ENCODE data around the gene PCSK4. TPM values are rescaled to one million over a fixed set of nuclear protein-coding genes. Genes with fewer than 3 reads are reported as not detected.
"Not testable (repeated sequence)": the region's sequence is repeated elsewhere in the genome, so short reads cannot be mapped to it uniquely, and the experiment has no call there.

Gene PCSK4
- polyA plus RNA-seq, 1 donor (not counting 4 experiments of a cell fraction or from before 2014, with no cell fraction given): 0.25 TPM

DNA sequence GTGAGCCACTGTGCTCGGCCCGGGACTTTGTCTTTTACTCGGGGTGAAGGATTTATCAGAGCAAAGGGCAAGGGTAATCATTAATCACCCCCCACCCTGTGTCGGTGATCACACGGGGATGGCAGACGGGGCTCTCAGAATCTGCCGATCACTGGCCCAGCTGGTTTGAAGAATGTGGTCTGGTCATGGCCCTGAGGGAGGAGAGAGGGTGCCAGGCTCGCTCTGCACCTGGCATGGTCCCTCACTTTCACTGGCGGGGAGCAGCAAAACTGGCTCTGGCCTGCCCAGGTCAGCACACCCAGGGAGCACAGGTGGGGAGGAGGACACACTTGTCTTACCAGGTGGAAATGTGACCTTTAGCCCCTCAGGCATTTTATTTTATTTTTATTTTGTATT, 11.0 kb upstream of the PCSK4 start:
- dilution Hi-C loops (cut with MboI; ENCODE audit: extremely low pct_ligation_motif_present, low sequenced_read_pairs): no loop called here
- H3K79me2 ChIP-seq (ENCODE audit: control insufficient read depth, insufficient read depth, low read length): no peaks in the 10 kb centered on the region
- no peak overlapping the region for H3K9ac ChIP-seq (ENCODE audit: control insufficient read depth, extremely low read depth, insufficient read depth, low read length)
- peaks cover 19% of the 10 kb centered on the region for H3K27me3 ChIP-seq (ENCODE audit: control insufficient read depth, extremely low read depth, insufficient read depth, low read length)
- peaks cover 0 to 2% of the 10 kb centered on the region in 2 experiments for H3K36me3 ChIP-seq (ENCODE audit: control insufficient read depth in 2 of 2, extremely low read depth in 1 of 2, insufficient read depth in 2 of 2, low read length in 2 of 2)
- no peaks in the 10 kb centered on the region for H3K9me3 ChIP-seq (ENCODE audit: control insufficient read depth, low read depth, low read length)
- DNase-seq (ENCODE audit: low read depth, low spot score): no peak
- peaks cover 8% of the 10 kb centered on the region for H3K4me1 ChIP-seq (ENCODE audit: control insufficient read depth, extremely low read depth, insufficient read depth, low read length)
- FAIRE-seq: no peak
- TF ChIP-seq, protein P1, sequence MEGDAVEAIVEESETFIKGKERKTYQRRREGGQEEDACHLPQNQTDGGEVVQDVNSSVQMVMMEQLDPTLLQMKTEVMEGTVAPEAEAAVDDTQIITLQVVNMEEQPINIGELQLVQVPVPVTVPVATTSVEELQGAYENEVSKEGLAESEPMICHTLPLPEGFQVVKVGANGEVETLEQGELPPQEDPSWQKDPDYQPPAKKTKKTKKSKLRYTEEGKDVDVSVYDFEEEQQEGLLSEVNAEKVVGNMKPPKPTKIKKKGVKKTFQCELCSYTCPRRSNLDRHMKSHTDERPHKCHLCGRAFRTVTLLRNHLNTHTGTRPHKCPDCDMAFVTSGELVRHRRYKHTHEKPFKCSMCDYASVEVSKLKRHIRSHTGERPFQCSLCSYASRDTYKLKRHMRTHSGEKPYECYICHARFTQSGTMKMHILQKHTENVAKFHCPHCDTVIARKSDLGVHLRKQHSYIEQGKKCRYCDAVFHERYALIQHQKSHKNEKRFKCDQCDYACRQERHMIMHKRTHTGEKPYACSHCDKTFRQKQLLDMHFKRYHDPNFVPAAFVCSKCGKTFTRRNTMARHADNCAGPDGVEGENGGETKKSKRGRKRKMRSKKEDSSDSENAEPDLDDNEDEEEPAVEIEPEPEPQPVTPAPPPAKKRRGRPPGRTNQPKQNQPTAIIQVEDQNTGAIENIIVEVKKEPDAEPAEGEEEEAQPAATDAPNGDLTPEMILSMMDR (optimal IDR thresholded peaks at IDR 0.05 in 1 of 3, IDR thresholded peaks at IDR 0.05 in 1 of 3, conservative IDR thresholded peaks at IDR 0.05 in 1 of 3; ENCODE audit: extremely low read depth in 1 of 3, insufficient read depth in 2 of 3, low read length in 3 of 3): no peak
- no peak for TF ChIP-seq EZH2 (IDR thresholded peaks at IDR 0.05; ENCODE audit: low read length)
- no peak overlapping the region for H3K27ac ChIP-seq (ENCODE audit: control insufficient read depth, insufficient read depth, low read length)
- H3K4me3 ChIP-seq (ENCODE audit: control insufficient read depth in 2 of 3, extremely low read depth in 1 of 3, insufficient read depth in 2 of 3, low read depth in 1 of 3, low read length in 3 of 3): no peak overlapping the region
- no peaks in the 10 kb centered on the region for H3K9me1 ChIP-seq (ENCODE audit: control insufficient read depth, extremely low read depth, insufficient read depth, low read length)
- H3K4me2 ChIP-seq (ENCODE audit: control insufficient read depth, extremely low read depth, insufficient read depth, low read depth, low read length): no peak overlapping the region
- H2AFZ ChIP-seq (ENCODE audit: control insufficient read depth, low read length): no peak overlapping the region
- H4K20me1 ChIP-seq (ENCODE audit: control insufficient read depth, extremely low read depth, insufficient read depth, low read length): no peaks in the 10 kb centered on the region

DNA sequence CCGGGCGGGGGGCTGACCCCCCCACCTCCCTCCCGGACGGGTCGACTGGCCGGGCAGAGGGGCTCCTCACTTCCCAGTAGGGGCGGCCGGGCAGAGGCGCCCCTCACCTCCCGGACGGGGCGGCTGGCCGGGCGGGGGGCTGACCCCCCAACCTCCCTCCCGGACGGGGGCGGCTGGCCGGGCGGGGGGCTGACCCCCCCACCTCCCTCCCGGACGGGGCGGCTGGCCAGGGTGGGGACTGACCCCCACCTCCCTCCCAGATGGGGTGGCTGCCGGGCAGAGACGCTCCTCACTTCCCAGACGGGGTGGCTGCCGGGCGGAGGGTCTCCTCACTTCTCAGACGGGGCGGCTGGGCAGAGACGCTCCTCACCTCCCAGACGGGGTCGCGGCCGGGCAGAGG, 9.1 kb upstream of the PCSK4 start:
- H3K9me3 ChIP-seq (ENCODE audit: control insufficient read depth, low read depth, low read length); FAIRE-seq; dilution Hi-C loops (cut with MboI; ENCODE audit: extremely low pct_ligation_motif_present, low sequenced_read_pairs); DNase-seq (ENCODE audit: low read depth, low spot score); H3K9ac ChIP-seq (ENCODE audit: control insufficient read depth, extremely low read depth, insufficient read depth, low read length); H3K79me2 ChIP-seq (ENCODE audit: control insufficient read depth, insufficient read depth, low read length); H3K9me1 ChIP-seq (ENCODE audit: control insufficient read depth, extremely low read depth, insufficient read depth, low read length); H3K36me3 ChIP-seq (ENCODE audit: control insufficient read depth in 2 of 2, extremely low read depth in 1 of 2, insufficient read depth in 2 of 2, low read length in 2 of 2); H3K4me2 ChIP-seq (ENCODE audit: control insufficient read depth, extremely low read depth, insufficient read depth, low read depth, low read length); H3K4me1 ChIP-seq (ENCODE audit: control insufficient read depth, extremely low read depth, insufficient read depth, low read length); H3K4me3 ChIP-seq (ENCODE audit: control insufficient read depth in 2 of 3, extremely low read depth in 1 of 3, insufficient read depth in 2 of 3, low read depth in 1 of 3, low read length in 3 of 3); H3K27ac ChIP-seq (ENCODE audit: control insufficient read depth, insufficient read depth, low read length); H2AFZ ChIP-seq (ENCODE audit: control insufficient read depth, low read length); H4K20me1 ChIP-seq (ENCODE audit: control insufficient read depth, extremely low read depth, insufficient read depth, low read length): not testable (repeated sequence)
- H3K27me3 ChIP-seq (ENCODE audit: control insufficient read depth, extremely low read depth, insufficient read depth, low read length): peaks cover 17% of the 10 kb centered on the region

DNA sequence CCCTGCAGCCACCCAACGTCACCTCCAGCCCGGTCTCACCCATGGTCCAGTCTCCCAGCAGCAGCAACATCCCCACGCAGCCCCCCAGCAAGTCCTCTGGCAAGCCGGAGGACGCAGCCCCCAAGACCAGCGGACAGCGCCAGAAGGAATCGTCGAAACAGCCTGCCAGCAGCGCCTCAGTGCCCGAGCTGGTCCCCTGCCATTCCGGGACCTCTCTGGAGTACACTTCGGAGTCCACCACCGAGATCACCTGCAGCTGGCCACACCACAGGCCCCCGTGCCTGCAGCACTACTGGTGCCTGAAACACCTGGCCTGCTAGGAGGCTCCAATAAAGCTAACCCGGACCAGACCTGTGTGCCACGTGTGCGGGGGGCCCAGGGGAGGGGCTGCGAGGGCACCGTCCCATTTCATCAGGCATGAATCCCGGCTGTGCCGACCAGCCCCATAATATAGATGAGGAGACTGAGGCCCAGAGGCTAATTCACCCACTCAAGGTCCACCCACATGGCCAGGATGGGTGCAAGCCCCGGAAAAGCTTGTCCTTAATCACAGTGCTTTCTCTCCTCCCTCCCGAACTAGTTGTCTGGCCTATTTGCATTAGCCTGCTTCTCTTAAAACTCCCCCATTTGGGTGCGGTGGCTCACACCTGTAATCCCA, 7.6 kb upstream of the PCSK4 start:
- Histone ChIP-seq H2AFZ (ENCODE audit: control insufficient read depth, low read length) (no peak overlapping the region), H3K27ac (ENCODE audit: control insufficient read depth, insufficient read depth, low read length) (no peak overlapping the region), H3K36me3 (ENCODE audit: control insufficient read depth in 2 of 2, extremely low read depth in 1 of 2, insufficient read depth in 2 of 2, low read length in 2 of 2) (no peaks in the 10 kb centered on the region), H3K9me1 (ENCODE audit: control insufficient read depth, extremely low read depth, insufficient read depth, low read length) (no peaks in the 10 kb centered on the region), H3K9ac (ENCODE audit: control insufficient read depth, extremely low read depth, insufficient read depth, low read length) (no peak overlapping the region), H3K79me2 (ENCODE audit: control insufficient read depth, insufficient read depth, low read length) (no peaks in the 10 kb centered on the region), H3K4me3 (ENCODE audit: control insufficient read depth in 2 of 3, extremely low read depth in 1 of 3, insufficient read depth in 2 of 3, low read depth in 1 of 3, low read length in 3 of 3) (no peak overlapping the region), H3K4me2 (ENCODE audit: control insufficient read depth, extremely low read depth, insufficient read depth, low read depth, low read length) (no peak overlapping the region), H3K4me1 (ENCODE audit: control insufficient read depth, extremely low read depth, insufficient read depth, low read length) (peaks cover 5% of the 10 kb centered on the region), H3K27me3 (ENCODE audit: control insufficient read depth, extremely low read depth, insufficient read depth, low read length) (peaks cover 2% of the 10 kb centered on the region), H3K9me3 (ENCODE audit: control insufficient read depth, low read depth, low read length) (no peaks in the 10 kb centered on the region), H4K20me1 (ENCODE audit: control insufficient read depth, extremely low read depth, insufficient read depth, low read length) (no peaks in the 10 kb centered on the region)
- FAIRE-seq: no peak
- TF ChIP-seq EZH2 (IDR thresholded peaks at IDR 0.05; ENCODE audit: low read length): no peak
- TF ChIP-seq, protein P1 (optimal IDR thresholded peaks at IDR 0.05 in 1 of 3, IDR thresholded peaks at IDR 0.05 in 1 of 3, conservative IDR thresholded peaks at IDR 0.05 in 1 of 3; ENCODE audit: extremely low read depth in 1 of 3, insufficient read depth in 2 of 3, low read length in 3 of 3): no peak
- DNase-seq (ENCODE audit: low read depth, low spot score): no peak
- dilution Hi-C loops (cut with MboI; ENCODE audit: extremely low pct_ligation_motif_present, low sequenced_read_pairs): no loop called here
